RWPE2 (cell line): ENCODE measurements around the gene IL32.

ENCODE experiments used
- ATAC-seq: fragments of 200-7000 bp; cut with Tn5 transposase; 3 replicates; pipeline ENCODE4 v1.9.1; 2021; ENCODE audit warnings: low read depth
- DNase-seq: peaks from one replicate; pipeline ENCODE4 v3.0.0-alpha.2; 2020; ENCODE audit warnings: low spot score
- H3K27ac ChIP-seq: fragments of 450-650 bp; 2 replicates; pipeline ENCODE4 v1.5.1; 2017; ENCODE audit warnings: mild to moderate bottlenecking; ENCODE audit not compliant: poor library complexity, severe bottlenecking
- H3K27me3 ChIP-seq: fragments of 250-450 bp; sonication (Bioruptor Pico); 2 replicates; pipeline ENCODE4 v1.5.1; 2021; ENCODE audit warnings: mild to moderate bottlenecking, moderate library complexity; ENCODE audit not compliant: insufficient read depth, poor library complexity, severe bottlenecking
- H3K36me3 ChIP-seq: fragments of 250-450 bp; sonication (Bioruptor Pico); 2 replicates; pipeline ENCODE4 v1.5.1; 2020; ENCODE audit warnings: low read depth, mild to moderate bottlenecking, moderate library complexity
- H3K4me1 ChIP-seq: fragments of 250-450 bp; sonication (Bioruptor Pico); 2 replicates; pipeline ENCODE4 v1.5.1; 2021; ENCODE audit warnings: mild to moderate bottlenecking, moderate library complexity; ENCODE audit not compliant: insufficient read depth, poor library complexity, severe bottlenecking
- H3K4me3 ChIP-seq: fragments of 250-450 bp; sonication (Bioruptor Pico); 2 replicates; pipeline ENCODE4 v1.5.1; 2021; ENCODE audit warnings: mild to moderate bottlenecking, moderate library complexity; ENCODE audit not compliant: severe bottlenecking
- H3K9me3 ChIP-seq: fragments of 250-450 bp; sonication (Bioruptor Pico); 2 replicates; pipeline ENCODE4 v1.5.1; 2021; ENCODE audit warnings: mild to moderate bottlenecking, moderate library complexity; ENCODE audit not compliant: severe bottlenecking
- CTCF ChIP-seq: fragments of 450-650 bp; IDR thresholded peaks from one replicate; pipeline ENCODE4 v1.5.1; 2017; ENCODE audit warnings: mild to moderate bottlenecking, moderate library complexity; ENCODE audit not compliant: poor library complexity, severe bottlenecking

The IL32 gene

DNA sequence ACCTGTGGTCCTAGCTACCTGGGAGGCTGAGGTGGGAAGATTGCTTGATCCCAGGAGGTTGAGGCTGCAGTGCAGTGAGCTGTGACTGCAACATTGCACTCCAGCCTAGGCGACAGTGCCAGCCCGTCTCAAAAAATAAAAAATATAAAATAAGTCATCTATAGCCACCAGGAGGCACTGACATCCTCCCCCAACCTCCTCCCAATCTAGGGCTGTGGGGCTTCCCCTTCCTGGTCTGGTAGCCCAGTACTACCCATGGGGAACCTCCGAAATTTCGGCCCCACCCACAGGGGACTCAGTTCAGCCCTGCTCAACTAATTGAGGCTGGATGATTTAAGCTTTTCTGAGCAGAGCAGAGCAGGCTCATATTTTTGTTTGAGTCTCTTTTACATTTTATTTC, 30.4 kb downstream of the IL32 start:
- peaks cover 6% of the 10 kb centered on the region for H3K4me1 ChIP-seq
- H3K4me3 ChIP-seq, result no peak overlapping the region
- no peak overlapping the region for H3K27ac ChIP-seq
- H3K27me3 ChIP-seq, result no peaks in the 10 kb centered on the region
- no peaks in the 10 kb centered on the region for H3K36me3 ChIP-seq
- ATAC-seq (no peak), DNase-seq (no peak)
- no peak for TF ChIP-seq CTCF
- no peaks in the 10 kb centered on the region for H3K9me3 ChIP-seq

- no peak for DNase-seq
- no peak for TF ChIP-seq CTCF
- no peaks in the 10 kb centered on the region for H3K27me3 ChIP-seq
- no peak for ATAC-seq
- no peaks in the 10 kb centered on the region for H3K9me3 ChIP-seq
- peaks cover 6% of the 10 kb centered on the region for H3K4me1 ChIP-seq
- H3K27ac ChIP-seq, result no peak overlapping the region
- no peaks in the 10 kb centered on the region for H3K36me3 ChIP-seq
- no peak overlapping the region for H3K4me3 ChIP-seq
These were observed 30.9 kb downstream of the IL32 start for GRCh38 chr16:3096362-3096761.

- no peaks in the 10 kb centered on the region for H3K36me3 ChIP-seq
- H3K4me3 ChIP-seq, result no peak overlapping the region
- DNase-seq (no peak), ATAC-seq (no peak)
- TF ChIP-seq CTCF, result no peak
- H3K4me1 ChIP-seq, result peaks cover 6% of the 10 kb centered on the region
- H3K27ac ChIP-seq, result no peak overlapping the region
- H3K27me3 ChIP-seq, result no peaks in the 10 kb centered on the region
- H3K9me3 ChIP-seq, result no peaks in the 10 kb centered on the region
These were observed 31.8 kb downstream of the IL32 start for GRCh38 chr16:3097266-3097665.

DNA sequence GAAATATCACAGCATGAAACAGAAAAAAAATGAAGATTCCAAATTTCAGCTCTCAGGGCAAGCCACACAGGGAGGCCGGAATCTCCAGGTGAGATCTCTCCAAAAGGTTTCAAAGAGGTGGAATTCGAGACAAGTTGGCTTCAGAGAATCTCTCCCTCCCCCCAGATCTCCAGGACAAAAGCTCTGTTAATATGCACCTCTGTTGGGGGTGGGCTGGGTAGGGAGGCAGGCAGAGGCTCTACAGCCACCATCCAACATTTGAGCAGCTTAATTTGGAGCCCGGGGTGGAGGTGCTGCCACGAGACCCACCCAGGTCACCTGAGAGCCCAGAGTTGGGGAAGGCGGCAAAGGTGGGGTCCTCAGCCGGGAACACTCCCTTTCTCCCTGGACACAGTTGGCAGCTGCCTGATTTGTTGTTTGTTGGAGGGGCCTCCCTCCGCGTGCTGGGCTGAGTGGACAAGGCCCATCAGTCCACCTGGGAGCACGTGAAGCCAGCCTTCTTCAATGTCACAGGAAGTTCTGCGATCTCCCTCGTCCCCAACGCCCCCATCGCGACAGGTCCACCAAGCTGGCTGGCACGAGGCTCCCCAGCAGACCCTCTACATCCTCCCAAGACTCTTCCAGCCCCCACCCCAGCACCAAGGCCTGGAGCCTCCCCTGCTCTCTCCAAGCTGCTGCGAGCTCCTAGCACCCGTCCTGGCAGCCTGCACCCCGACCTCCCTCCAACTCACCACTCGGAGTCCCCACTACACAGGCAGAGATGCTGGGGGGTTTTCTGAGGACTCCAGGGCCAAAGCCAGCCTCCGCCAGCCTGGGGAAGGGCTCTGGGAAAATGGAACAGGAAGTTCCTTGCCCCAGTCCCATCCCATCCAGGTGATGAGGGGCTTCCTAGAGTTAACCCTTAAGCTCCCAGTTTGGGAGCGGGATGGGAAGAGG, 33.3 kb downstream of the IL32 start, which contains the start of gene ZSCAN10:
ZSCAN10 (minus strand) TSS at position 836 of the 936 bp plus-strand sequence. CDS start 6,357 bp downstream, outside the sequence.
- no peak within 1 kb of the TSS for H3K4me3 ChIP-seq

More for the DNA sequence above, 33.3 kb downstream of the IL32 start, which contains the start of gene ZSCAN10:
- Histone ChIP-seq H3K36me3 (no peaks in the 10 kb centered on the region), H3K9me3 (no peaks in the 10 kb centered on the region), H3K27me3 (no peaks in the 10 kb centered on the region), H3K27ac (no peak within 1 kb of the TSS), H3K4me1 (peaks cover 6% of the 10 kb centered on the region)
- TF ChIP-seq CTCF, result no peak
- no peak for ATAC-seq
- DNase-seq, result no peak
